GM18951 (cell line): ENCODE measurements around the gene MEX3D.

Source experiments
- POLR2A ChIP-seq: IDR thresholded peaks from 4 replicates; pipeline ENCODE4 v1.6.1; 2011; ENCODE audit warnings: mild to moderate bottlenecking; ENCODE audit not compliant: insufficient read length, insufficient read depth; ENCODE audit errors: extremely low read depth
- in situ Hi-C: fragments of 300-500 bp; cut with MboI; formaldehyde crosslinking; loops from one replicate; pipeline ENCODE4 v1.12.0; 2022; ENCODE audit warnings: low sequenced_read_pairs, mixed read lengths, inconsistent platforms; ENCODE audit not compliant: unreplicated experiment

MEX3D gene

DNA sequence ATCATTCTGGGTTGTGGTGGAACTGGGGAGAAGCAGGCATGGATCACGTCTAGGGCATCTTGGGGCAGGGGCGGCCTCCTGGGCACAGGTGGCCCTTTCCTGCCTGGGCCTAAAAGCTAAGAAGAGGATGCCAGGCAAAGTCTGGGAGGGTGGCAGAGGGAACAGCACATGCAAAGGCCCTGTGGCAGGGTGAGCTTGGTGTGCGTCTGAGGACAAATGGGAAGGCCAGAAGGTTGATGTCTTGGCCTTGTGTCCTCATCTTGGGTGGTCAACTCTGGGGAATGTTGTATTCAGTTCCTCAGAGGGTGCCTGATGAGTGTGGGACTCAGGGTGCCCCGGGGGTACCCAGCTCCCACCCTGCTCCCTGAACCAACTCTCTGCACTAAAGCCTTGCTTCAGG lies 49.7 kb downstream of the MEX3D start:
- no peak for TF ChIP-seq POLR2A
- in situ Hi-C loops = no loop called here

DNA sequence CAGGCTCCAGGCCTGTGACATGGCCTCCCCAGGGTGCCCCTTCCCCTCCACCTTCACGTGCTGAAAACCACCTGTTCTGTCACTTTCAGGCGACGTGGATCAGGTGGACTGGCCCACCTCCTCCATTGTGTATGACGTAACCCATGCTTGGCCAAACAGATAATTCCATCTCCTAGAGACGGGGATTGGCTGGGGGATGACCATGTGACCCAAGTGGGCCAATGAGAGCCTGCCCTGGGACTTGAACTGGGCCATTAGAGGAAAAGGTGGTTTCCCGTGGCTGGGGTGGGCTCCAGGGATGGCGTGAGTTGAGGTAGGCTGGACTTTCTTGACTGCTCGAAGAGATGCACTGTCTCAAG lies 51.8 kb downstream of the MEX3D start:
- in situ Hi-C loops = no loop called here

GRCh38 chr19:1514986-1515721 lies 53.0 kb downstream of the MEX3D start:
- TF ChIP-seq POLR2A = no peak
- in situ Hi-C loops = no loop called here

More for the DNA sequence above, 51.8 kb downstream of the MEX3D start:
- TF ChIP-seq POLR2A = no peak

GRCh38 chr19:1514295-1514661 lies 53.8 kb downstream of the MEX3D start:
- in situ Hi-C loops = no loop called here
- TF ChIP-seq POLR2A = no peak

DNA sequence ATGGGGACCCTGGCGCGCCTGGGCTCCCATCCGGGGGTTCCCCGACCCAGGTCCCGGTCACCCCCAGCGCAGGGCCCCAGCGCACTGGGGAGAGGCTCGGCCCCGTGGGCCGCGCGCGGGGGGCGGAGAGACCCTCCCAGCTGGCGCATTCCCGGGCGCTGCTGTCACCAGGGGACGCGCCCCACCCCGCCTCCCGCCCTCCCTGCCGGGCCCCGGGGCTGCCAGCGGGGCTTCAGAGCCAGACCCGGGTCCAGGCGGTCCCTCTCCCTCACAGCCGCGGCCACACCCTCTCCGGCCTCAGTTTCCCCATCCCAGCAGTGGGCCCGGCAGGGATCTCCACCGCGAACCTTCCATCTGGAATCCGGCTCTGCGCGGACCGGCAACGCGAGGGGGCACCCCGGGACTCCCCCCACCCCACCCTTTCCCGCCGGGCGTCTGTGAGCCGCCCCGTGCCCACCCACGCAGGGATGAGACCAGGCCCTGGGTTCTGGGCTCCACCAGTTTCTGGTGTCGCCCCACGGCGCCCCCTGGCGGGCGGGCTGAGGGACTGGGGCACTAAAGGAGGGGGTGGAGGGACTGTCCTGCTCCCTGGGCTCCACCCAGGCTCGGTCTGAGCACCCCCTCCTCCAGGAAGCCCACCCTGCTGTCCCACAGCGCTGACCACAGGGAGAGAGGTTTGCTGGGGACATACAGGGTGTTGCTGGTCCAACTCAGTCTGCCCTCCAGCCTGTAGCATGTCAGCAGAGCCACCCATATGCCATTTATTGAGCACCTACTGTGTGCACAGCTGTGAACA lies 54.4 kb downstream of the MEX3D start:
- TF ChIP-seq POLR2A = no peak
- in situ Hi-C loops = no loop called here

DNA sequence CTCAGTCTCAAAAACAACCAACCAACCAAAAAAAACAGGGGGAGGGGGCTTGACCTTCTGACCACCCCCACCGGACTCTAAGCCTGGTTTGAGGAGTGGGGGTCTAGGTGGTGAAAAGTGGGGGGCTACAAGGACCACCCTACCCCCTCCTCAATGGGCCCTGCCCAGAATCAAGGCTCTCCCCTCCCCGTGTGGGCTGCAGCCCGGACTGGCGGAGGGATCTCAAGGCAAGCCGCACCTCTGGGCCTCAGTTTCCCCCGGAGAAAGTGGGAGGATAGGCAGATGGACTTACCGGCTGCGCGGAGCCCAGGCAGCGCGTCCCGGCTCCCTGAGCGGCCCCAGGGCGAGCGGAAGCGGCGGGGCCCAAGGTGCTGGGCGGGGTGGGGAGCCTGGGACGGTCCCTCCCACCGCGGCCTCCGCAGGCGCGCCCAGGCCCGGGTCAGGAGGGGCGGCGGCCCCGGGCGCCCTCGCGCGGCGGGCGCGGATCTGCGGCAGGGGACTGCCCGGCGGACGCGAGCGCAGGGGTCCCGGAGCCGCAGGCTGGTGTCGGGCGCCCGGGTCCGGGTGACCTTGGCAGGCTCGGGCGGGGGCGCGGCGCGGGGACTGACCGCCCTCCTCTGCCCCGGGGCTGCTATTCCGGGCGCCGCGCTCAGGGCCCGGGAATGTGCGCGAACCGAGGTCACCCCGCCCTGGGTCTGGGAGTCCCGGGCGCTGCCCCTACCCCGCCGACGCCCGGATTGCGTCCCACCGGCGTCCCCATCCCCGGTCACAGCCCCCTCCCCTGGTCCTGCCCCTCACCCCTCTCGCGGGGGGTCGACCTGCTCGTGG lies 55.2 kb downstream of the MEX3D start, which contains the start of gene ADAMTSL5:
ADAMTSL5 (minus strand) TSS at position 349 of the 828 bp plus-strand sequence. CDS start 2,076 bp downstream, outside the sequence.
- TF ChIP-seq POLR2A = peak; percentile 41
- in situ Hi-C loops = no loop called here

GRCh38 chr19:1511318-1512317 lies 56.5 kb downstream of the MEX3D start:
- TF ChIP-seq POLR2A = no peak
- in situ Hi-C loops = no loop called here

DNA sequence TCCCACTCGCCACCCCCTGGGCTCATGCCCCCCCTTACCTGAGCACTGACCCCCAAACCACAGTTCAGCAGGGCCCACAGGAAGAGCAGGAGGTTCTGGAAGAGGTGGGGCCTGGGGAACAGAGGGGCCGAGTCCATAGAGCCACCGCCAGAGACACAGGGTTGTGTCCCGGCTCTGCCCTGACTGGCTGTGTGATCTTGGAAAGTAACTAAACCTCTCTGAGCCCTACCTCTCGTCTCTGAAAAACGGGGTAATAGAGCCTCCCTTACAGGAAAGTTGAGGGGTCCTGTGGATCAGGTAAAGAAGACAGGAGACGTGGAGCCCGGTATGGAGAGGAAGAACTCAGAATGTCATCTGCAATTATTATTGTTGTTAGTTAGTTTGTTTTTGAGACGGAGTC lies 57.3 kb downstream of the MEX3D start:
- no peak for TF ChIP-seq POLR2A
- in situ Hi-C loops = no loop called here

DNA sequence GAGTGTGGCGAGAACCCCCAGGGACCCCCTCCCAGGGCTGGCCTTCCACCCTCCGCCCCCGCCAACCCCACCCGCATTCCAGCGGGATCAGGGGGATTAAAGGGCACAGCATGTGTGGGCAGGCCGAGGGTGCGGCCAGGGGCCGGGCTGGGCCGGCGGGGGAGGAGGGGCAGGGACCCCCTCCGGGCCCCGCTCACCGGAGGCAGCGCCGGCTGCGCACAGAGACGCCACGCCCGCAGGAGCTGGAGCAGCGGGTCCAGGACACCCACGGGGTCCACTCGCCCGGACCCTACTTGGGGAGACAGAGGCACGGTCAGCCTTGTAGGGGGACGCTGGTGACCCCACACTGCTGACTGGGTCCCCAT lies 57.7 kb downstream of the MEX3D start:
- in situ Hi-C loops = no loop called here
- no peak for TF ChIP-seq POLR2A

DNA sequence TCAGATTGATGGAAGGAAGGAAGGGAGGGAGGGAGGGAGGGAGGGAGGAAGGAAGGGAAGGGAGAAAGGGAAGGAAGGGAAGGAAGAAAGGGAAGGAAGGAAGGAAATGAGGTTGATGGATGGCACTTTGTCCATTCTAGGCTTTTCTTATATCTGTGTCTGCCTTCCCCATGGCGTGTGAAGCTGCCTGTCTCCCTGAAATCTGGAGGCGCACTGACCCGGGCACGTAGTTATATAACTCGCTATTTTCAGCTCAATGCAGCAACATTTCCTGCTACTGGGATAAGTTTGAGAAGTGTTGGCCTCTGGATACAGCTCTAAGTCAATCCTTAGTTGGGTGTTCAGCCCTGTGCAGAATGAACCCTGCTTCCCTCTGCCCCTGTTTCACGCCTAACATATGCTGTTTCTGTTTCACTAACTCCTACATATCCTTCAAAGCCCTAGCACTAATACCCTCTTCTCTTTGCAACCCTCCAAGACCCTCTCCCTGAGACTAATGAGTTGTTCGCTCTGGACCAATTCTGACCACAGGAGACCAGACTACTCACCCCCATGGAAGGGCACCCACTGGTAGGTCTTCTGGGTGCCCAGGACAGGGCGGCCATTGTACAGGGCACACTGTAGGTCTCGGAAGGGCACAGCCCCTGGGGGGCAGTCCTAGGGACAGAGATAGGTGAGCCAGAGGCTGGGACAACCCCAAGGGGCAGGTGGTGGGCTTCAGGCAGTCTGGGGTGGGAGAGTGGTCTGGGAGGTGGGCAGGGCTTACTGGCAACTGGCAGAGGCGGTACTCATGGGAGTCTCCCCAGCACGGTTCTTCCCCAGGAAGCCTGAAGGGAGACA lies 58.3 kb downstream of the MEX3D start:
- no peak for TF ChIP-seq POLR2A
- in situ Hi-C loops = no loop called here

DNA sequence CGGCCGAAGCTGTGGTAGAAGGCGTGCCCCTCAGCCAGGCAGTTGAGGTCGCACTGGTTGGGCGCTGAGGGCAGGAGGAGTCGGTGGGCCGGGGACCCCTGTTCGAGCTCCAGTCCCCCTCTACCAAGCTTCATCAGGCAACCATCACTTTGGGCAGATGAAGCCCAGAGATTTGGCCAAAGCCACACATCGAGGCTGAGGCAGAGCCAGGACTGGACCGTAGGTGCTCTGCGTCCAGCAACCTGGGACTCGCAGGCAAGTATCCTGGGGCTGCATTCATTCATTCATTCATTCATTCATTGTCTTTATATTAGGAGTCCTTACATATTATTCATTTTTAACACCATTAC lies 59.6 kb downstream of the MEX3D start:
- no peak for TF ChIP-seq POLR2A
- in situ Hi-C loops = no loop called here

DNA sequence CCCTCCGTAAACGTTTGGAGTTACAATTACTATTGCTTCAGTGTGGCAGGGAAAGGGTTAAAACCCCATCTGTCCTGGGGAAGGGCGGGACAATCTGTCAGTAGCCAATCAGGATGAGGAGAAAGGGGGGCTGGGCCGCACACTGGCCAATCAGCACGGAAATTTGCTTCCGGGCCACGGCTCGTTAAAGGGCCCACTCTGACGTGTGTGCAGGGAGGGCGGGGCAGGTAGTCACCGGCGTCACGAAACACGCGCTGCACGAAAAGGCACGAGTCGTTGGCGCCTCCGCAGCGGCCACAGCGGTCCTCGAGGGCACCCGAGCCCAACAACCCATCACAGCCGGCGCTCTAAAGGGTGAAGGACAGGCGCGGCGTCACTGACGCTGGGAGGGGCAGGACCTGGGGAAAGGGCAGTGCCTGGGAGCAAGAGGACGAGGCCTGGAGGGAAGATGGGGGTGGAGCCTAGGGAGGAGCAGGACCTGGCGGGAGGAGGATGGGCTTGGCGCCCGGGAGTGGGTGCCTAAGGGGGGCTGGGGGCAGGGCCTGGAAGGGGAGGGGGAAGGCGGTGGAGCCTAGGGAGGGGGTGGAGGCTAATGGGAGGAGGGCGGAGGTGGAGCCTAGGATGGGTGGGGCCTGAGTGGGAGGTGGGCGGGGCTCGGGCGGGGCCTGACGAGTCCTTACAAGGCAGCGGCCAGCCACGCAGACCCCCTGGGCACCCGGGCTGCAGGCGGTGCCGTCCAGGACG lies 60.2 kb downstream of the MEX3D start:
- no peak for TF ChIP-seq POLR2A
- in situ Hi-C loops = no loop called here
